Fibroblast of the aortic adventitia (primary cell): ENCODE results near the gene C20orf204. TPM values are rescaled to one million over a fixed set of nuclear protein-coding genes. Genes with fewer than 3 reads are reported as not detected.

Experiments used
- DNase-seq: peaks from one replicate; pipeline ENCODE4 v3.0.0-alpha.2; 2010; ENCODE audit warnings: low read depth
- H3K4me3 ChIP-seq: 2 replicates; pipeline ENCODE4 v1.5.1; 2011; ENCODE audit warnings: low read depth, mild to moderate bottlenecking, control low read depth, low read length, moderate library complexity
- total RNA-seq: library from RNA; depleted of rRNA; stranded (reverse); fragments of >200 nt; gene quantifications from 2 replicates; pipeline ENCODE4 v1.2.3, GENCODE V29; 2012; ENCODE audit warnings: low replicate concordance
- TF ChIP-seq, protein P1 (sequence below): IDR thresholded peaks from 2 replicates; pipeline ENCODE4 v1.5.1; 2011; ENCODE audit warnings: mild to moderate bottlenecking, low read length, control low read depth, inconsistent platforms; ENCODE audit not compliant: insufficient read depth

Gene C20orf204
- total RNA-seq, 1 donor: 1.6 TPM

DNA sequence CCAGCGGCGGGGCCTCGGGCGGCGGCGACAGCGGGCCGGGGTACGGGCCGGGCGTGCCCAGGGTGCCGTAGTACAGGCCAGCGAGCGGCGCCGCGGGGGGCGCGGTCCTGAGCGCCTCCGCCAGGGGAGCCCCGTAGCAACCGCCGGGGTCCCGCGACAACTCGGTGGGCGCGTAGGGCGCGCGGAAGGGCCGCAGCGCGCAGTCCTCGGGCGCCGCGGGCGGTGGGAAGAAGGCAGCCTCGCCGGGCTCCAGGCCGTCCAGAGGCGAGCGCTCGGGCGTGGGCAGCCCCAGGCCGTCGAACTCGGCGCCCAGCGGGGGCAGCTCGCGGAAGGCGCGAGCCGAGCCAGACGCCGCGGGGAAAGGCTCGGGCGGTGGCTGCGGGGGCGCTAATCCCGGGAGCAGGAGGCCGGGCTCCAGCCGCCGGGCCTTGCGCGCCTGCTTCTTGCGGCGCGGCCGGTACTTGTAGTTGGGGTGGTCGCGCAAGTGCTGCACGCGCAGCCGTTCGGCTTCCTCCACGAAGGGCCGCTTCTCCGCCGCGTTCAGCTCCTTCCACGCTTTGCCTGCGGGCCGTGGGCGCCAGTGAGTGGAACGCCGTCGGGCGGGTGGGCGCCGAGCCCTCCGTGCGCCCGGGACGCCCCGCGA is 12.5 kb downstream of the C20orf204 start:
- no peak for DNase-seq
- TF ChIP-seq, protein P1, sequence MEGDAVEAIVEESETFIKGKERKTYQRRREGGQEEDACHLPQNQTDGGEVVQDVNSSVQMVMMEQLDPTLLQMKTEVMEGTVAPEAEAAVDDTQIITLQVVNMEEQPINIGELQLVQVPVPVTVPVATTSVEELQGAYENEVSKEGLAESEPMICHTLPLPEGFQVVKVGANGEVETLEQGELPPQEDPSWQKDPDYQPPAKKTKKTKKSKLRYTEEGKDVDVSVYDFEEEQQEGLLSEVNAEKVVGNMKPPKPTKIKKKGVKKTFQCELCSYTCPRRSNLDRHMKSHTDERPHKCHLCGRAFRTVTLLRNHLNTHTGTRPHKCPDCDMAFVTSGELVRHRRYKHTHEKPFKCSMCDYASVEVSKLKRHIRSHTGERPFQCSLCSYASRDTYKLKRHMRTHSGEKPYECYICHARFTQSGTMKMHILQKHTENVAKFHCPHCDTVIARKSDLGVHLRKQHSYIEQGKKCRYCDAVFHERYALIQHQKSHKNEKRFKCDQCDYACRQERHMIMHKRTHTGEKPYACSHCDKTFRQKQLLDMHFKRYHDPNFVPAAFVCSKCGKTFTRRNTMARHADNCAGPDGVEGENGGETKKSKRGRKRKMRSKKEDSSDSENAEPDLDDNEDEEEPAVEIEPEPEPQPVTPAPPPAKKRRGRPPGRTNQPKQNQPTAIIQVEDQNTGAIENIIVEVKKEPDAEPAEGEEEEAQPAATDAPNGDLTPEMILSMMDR: no peak

DNA sequence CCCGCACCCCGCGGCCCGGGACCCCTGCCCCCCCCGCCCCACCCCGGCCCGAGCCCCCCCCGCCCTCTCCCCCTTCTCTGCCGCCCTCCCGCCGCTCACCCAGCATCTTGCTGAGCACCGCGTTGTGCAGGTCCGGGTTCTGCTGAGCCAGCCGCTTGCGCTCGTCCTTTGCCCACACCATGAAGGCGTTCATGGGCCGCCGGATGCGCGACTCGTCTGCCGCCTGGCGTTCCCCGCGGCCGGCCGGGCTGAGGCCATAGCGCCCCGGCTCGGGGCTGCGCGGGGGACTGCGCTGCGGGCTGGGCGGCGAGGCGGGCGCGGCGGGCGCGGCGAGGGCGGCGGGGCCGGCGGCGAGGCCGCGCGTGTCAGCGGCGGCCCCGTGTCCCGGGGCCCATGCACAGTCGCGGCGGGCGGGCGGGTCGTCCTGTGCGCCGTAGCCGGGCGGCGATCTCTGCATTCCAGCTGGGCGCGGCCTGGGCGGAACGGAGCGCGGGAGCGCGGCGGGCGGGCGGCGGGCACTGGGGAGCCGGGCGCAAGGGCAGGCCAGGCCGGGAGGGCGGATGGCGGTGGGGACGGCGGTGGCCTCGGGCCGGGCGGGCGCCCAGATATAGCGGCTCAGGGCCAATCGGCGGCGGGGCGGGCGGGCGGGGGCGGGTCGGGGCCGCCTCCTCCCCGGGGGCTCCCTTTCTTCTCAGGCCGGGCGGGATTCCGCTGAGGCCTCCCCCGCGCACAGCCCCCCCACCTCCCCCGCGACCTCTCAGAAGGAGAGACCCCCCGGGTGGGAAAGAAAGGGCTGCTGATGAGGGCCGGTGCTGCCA is 13.3 kb downstream of the C20orf204 start, which contains the start of gene SOX18:
TSS of gene SOX18 (minus strand) at position 580 of the 818 bp plus-strand sequence. CDS start at position 457, 123 bp downstream.
- peak; percentile 18 for DNase-seq
- H3K4me3 ChIP-seq: peak within 1 kb of the TSS; percentile 31
- TF ChIP-seq, protein P1: no peak

More for the DNA sequence above, 12.5 kb downstream of the C20orf204 start:
- no peak overlapping the region for H3K4me3 ChIP-seq

DNA sequence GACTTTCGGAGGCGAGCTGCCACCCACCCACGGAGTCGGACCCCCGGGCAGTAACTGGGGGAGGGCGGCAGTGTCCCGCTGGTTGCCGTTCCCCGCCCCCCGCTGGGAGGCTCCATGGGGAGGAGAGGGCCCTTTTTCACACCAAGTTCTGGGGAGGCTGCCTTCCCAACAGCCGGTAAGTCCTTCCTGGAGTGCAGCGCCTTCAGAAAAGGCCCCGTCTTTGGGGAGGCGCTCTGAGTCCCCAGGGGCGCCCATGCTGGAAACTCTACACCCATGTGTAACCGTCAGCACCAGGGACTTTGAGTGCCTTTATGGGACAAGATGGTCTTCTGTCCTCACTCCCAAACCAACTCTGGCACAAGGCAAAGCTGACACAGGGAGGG is 13.9 kb downstream of the C20orf204 start:
- DNase-seq: no peak
- H3K4me3 ChIP-seq: no peak overlapping the region
- TF ChIP-seq, protein P1: no peak

DNA sequence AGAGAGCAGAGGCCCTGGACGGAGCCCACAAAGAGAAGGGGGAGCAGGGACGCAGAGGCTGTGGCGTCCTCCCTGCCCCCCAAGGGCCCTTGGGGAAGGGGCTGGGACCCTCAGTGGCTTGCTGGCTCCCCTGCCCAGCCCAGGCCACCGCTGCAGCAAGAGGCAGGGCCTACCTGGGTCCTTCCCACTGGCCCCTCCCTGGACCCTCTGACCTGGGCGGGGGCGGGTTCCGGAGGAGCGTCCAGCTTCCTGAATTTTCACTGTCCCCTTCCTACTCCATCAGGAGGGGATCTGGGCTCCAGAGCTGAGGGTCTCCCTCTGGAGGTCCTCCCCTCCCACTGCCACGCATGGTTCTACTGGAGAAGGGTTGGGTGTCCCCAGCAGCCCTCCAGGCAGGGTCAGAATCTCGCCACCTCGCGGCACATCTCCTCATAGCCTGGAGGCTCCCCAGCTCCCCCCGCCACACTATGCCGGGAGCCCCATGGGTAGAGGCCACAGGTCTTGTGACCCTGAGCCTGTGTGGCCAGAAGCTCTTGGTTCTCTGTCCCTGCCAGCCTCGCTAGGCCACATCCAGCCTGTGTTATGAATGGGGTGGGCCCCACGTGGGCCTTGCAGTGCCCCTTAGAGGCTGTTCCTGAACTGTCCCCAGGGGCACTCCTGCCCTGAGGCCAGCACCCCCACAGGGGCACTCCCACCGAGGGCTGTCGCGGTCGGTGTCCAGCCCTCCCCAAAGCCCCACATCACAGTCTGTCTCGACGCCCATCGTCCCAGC is 14.5 kb downstream of the C20orf204 start:
- TF ChIP-seq, protein P1: no peak
- no peak for DNase-seq
- no peak overlapping the region for H3K4me3 ChIP-seq

DNA sequence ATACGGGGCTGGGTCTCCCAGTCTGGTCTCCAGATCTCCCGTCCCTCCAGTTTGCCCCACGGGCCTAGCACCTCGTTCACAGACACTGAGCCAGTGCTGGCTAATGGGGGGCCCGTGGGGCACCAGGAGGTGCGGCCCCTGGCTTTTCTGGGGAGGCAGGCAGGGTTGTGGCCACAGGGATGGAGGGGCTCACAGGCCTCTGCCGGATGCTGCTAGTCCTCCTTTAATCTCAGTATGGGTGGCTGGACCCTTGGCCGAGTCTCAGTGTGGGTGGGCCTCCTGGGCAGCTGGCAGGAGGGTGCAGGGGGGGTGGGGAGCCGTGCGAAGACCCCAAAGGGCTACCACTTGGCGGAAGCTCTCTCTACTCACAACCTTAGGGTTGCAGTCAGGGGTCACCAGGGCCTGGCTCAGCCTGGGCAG is 15.1 kb downstream of the C20orf204 start:
- no peak for DNase-seq
- H3K4me3 ChIP-seq: no peak overlapping the region
- TF ChIP-seq, protein P1: no peak

DNA sequence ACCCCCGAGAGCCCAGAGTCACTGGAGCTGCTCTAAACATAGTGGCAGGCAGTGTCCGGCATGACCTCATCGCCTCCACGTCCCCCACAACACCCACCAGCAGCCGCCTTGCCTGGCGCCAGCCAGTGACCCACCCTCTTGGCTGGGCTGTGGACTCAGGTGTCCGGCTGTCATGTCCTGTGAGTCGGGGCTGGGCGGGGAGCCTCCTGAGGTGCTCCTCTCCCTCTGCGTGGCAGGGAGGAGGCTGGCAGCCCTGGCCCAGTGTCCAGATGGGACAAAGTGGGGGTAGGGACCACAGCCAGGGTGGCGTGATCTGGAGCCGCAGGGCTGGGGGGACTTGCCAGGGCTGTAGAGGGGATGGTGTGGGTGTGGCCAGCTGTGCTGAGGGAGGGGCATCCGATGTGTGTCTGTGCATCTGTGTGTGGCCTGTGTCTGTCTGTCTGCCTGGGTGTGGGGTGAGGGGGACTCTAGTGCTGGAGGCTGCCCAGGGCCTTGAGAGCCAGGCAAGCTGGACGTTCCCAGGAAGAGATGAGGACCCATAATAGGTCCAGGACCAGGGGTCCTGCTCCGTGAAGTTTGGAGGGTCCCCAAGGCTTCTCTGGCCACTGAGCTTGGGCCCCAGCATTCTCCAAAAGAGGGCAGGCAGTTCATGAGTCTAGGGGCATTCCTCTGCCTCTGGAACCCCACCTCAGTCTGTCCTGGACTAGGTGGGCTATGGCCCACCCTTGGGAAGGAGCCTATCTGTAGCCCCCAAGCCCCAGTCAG is 15.8 kb downstream of the C20orf204 start:
- no peak overlapping the region for H3K4me3 ChIP-seq

More for the DNA sequence above, 15.8 kb downstream of the C20orf204 start:
- TF ChIP-seq, protein P1: no peak
- DNase-seq: no peak
